ENCODE data around the gene RAMP1. TPM values are rescaled to one million over a fixed set of nuclear protein-coding genes. Genes with fewer than 3 reads are reported as not detected.

RAMP1 gene
- total and polyA plus RNA-seq, 9 of the 15 experiments (the other 6 are each of a cell fraction or from before 2014, with no cell fraction given): 0.72 to 0.77 TPM; not detected in 7

GRCh38 chr2:237858294-237859081 lies 935 bp upstream of the RAMP1 start (continued):
- TF ChIP-seq RNF219 (CRISPR knock-in tag; IDR thresholded peaks at IDR 0.05) (no peak), CC2D1A (IDR thresholded peaks at IDR 0.05) (peak; percentile 61; the same call in 1 of the 2 replicates), SMARCE1 (IDR thresholded peaks at IDR 0.05) (no peak), TAF7 (tag; IDR thresholded peaks at IDR 0.05) (no peak), HNRNPLL (IDR thresholded peaks at IDR 0.05; ENCODE audit: low read depth, low read length, poor library complexity, severe bottlenecking) (no peak), ZNF668 (CRISPR knock-in tag; IDR thresholded peaks at IDR 0.05) (no peak), FUS (optimal IDR thresholded peaks at IDR 0.05; ENCODE audit: low read depth, low read length) (no peak), PPARD (CRISPR knock-in tag; IDR thresholded peaks at IDR 0.05) (no peak), FIP1L1 (IDR thresholded peaks at IDR 0.05; ENCODE audit: low read depth, low read length, poor library complexity, severe bottlenecking) (no peak), ZNF764 (CRISPR knock-in tag; IDR thresholded peaks at IDR 0.05; ENCODE audit: low read depth) (no peak), PATZ1 (CRISPR knock-in tag; IDR thresholded peaks at IDR 0.05; ENCODE audit: borderline replicate concordance) (no peak), TBL1XR1 (IDR thresholded peaks at IDR 0.05; ENCODE audit: low read length in 2 of 2) (no peak), PRPF4 (IDR thresholded peaks at IDR 0.05; ENCODE audit: insufficient read depth, low read depth, low read length, poor library complexity, severe bottlenecking) (no peak), L3MBTL2 (IDR thresholded peaks at IDR 0.05) (no peak), KLF6 (CRISPR knock-in tag; IDR thresholded peaks at IDR 0.05; ENCODE audit: borderline replicate concordance) (no peak), BRD9 (IDR thresholded peaks at IDR 0.05; ENCODE audit: low read depth, partially characterized antibody) (no peak), CTBP1 (IDR thresholded peaks at IDR 0.05; ENCODE audit: borderline replicate concordance) (peak; percentile 18; the same call in 1 of the 2 replicates), RBM25 (IDR thresholded peaks at IDR 0.05; ENCODE audit: low read depth, low read length, severe bottlenecking) (no peak), STAG1 (CRISPR knock-in tag; IDR thresholded peaks at IDR 0.05; ENCODE audit: borderline replicate concordance) (peak; percentile 89; the same call in 1 of the 2 replicates), BCOR (IDR thresholded peaks at IDR 0.05) (no peak), JUND (IDR thresholded peaks at IDR 0.05; ENCODE audit: borderline replicate concordance, low read depth, low read length) (0 out of 2 replicates have a peak, but pooled peaks have one; percentile 12), JUND (tag; IDR thresholded peaks at IDR 0.05; ENCODE audit: borderline replicate concordance, low read depth, low read length) (no peak), HDAC1 (IDR thresholded peaks at IDR 0.05) (no peak), KLF10 (CRISPR knock-in tag; IDR thresholded peaks at IDR 0.05) (no peak), ELF2 (CRISPR knock-in tag; IDR thresholded peaks at IDR 0.05) (no peak)
